CD4-positive, alpha-beta T cell treated with Interleukin-4 for 1 hour (primary cell): ENCODE data around the gene SLC39A1.
"Not testable (repeated sequence)": the region's sequence is repeated elsewhere in the genome, so short reads cannot be mapped to it uniquely, and the experiment has no call there.

Experiments
- DNase-seq, 2 donors: peaks; one replicate each; pipeline ENCODE4 v3.0.0-alpha.2; 2020 to 2022

SLC39A1 gene, protein sequence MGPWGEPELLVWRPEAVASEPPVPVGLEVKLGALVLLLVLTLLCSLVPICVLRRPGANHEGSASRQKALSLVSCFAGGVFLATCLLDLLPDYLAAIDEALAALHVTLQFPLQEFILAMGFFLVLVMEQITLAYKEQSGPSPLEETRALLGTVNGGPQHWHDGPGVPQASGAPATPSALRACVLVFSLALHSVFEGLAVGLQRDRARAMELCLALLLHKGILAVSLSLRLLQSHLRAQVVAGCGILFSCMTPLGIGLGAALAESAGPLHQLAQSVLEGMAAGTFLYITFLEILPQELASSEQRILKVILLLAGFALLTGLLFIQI

DNA sequence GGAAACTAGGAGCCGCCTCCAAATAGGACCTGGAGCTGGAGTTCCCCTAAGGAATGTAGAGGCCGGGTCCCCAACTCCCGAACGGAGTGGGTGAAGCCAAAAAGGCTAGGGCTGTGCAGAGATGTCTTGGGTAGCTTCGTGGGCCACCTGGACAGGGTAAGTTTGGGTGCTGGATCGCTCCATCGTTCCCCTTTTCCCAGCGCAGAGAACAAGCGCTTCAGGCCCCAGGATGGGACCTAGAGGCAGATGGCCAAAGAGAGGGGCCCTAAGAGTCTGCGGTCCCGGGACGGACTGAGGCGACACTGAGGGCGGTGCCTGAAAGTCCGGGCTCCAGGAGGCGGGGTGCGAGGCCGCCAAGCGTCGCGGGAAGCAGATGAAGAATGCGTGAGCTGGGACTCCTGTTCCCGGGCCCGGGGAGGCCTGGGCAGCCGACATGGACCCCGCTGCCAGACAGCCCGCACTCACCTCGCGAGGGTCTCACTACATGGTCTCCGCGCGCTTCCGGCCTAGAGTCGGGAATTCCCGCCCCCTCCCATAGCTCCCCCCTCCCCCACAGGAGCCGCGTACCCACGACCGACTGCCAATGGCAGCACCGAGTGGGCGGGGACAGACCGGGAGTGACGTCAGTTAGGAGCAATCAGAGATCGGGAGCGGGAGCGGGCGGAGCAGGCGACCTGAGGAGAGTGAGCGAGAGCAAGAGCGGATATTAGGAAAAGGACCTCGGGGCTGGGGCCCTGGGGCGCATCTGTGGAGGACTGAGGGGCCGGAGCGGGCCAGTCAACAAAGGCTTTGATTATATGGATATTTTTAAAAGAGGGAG is at the start of gene SLC39A1:
Gene SLC39A1, minus strand, starts transcription at position 508 of the 820 bp plus-strand sequence. CDS start 822 bp downstream, outside the sequence.
- peak; percentile 92 to 94 for DNase-seq

DNA sequence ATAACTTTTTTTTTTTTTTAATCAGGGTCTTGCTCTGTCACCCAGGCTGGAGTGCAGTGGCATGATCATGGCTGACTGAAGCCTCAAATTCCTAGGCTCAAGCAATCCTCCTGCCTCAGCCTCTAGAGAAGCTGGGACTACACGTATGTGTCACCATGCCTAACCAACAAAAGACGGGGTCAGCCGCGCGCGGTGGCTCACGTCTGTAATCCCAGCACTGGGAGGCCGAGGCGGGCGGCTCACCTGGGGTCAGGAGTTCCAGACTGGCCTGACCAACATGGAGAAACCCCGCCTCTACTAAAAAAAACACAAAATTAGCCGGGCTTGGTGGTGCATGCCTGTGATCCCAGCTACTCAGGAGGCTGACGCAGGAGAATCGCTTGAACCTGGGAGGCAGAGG is 49.2 kb upstream of the SLC39A1 start:
- not testable (repeated sequence) for DNase-seq

DNA sequence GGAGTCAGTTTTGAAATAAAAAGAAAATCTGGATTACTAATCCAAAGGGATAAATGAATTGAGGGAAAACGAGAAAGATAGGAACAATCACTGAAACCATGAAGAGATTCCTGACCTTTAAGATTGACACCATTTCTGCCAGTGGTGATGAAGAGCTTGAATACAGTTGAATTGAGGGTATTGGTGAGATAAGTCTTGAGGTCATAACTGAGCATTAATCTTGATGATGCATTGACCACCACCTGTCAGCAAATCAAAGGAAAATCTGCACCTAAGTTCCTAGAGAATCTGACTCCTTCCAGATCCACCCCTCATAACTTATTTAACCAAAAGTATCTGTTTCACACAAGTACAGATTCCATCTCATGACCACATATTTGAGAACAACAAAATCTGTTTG is 48.8 kb upstream of the SLC39A1 start:
- no peak for DNase-seq

DNA sequence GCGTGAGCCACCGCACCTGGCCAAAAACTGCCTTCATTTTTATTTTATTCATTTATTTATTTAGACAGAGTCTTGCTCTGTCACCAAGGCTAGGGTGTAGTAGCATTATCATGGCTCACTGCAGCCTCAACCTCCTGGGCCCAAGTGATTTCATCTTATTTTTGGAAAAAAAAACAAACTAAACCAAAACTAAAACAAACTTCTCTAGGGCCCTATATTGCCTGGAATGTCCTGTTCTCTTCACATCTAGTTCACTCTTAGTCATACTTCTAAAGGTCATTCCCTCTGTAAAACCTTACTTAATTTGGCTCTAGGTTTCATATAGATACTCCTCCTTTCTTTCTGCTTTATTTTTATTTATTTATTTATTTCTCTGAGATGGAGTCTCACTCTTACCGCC is 42.8 kb upstream of the SLC39A1 start:
- no peak for DNase-seq

DNA sequence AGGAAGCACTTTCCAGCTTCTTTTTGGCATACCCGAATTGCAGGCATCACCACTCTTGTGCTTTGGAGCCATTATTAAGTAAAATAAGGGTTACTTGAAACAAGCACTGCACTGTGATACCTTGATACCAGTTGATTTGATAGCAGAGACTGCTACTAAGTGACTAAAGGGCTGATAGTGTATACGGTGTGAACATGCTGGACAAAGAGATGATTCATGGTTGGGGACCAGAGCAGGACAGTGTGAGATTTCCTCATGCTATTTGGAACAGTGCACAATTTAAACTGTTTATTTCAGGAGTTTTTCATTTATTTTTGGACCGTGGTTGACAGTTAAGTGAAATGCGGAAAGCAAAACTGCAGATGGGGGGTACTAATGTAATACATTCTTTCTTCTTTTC is 37.1 kb upstream of the SLC39A1 start:
- no peak for DNase-seq

DNA sequence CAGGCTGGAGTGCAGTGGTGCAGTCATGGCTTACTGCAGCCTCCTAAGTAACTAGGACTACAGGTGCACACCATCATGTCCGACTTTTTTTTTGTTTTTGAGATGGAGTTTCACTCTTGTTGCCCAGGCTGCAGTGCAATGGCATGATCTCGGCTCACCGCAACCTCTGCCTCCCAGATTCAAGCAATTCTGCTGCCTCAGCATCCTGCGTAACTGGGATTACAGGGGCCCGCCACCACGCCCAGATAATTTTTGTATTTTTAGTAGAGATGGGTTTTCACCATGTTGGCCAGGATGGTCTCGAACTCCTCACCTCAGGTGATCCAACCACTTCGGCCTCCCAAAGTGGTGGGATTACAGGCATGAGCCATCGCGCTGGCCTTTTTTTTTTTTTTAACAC is 33.5 kb upstream of the SLC39A1 start:
- not testable (repeated sequence) for DNase-seq

DNA sequence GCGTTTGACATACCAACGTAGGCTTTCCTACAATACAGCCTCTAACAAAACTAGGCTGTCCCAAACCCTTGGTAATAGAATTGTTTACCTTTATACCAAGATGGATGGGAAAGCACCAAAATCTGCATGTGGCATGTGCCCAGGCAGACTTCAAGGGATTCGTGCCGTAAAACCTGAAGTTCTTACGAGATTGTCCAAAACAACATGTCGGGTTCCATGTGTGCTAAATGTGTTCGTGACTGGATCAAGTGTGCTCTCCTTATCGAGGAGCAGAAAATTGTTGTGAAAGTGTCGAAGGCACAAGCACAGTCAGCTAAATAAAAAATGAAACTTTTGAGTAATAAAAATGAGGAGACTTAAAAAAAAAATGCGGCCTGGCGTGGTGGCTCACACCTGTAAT is 32.3 kb upstream of the SLC39A1 start:
- DNase-seq, result no peak

DNA sequence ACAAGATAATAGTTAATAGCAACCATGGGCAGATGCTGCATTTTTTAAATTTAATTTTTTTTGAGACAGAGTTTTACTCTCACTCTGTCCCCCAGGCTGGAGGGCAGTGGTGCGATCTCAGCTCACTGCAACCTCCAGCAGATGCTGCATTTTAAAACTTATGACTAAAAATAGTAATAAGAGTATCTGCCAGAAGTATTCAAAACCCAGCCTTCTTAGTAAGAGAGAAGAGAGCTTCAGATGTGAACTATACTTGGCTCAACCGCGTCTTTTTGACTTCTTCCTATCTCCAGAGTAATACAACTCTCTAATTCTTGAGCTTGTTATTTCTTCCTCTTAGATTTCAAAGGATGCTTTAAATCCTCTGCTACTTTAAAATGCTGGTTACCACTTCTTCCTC is 31.9 kb upstream of the SLC39A1 start:
- no peak for DNase-seq

DNA sequence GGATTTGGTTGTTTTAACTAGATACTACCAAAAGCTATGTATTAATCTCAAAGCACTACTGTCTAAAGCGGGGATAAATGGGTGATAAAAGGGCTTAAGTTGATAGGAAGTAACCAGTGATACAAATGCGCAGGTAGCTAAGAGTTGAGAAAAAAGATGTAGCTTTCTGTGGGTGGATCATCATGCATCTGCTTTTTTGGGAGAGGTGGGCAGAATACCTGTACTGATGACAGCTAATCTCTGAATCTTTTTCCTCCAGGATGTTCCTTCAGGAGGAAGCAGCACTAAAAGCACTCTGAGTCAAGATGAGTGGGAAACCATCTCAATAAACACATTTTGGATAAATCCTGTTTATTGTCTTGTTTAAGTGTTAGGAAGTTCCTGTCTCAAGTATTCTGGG is 28.5 kb upstream of the SLC39A1 start:
- DNase-seq, result peak in 1 of 2 donors; percentile 24

DNA sequence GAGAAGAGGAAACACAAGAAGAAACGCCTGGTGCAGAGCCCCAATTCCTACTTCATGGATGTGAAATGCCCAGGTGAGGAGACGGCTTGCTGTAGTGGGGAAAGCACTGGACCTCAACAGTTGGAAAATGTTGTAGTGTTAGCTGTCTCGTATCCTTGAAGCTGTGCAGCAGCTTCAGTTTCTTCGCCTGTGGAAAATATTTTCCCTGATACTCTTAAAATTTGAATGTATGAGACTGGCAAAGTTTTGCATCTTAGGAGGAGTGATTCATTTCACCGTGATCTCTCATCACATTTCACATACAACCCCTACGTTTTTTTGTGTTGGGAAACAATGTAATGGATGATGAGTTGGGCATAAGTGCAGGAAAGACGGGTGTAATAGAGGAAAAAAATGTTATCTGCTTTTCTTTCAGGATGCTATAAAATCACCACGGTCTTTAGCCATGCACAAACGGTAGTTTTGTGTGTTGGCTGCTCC is 27.9 kb upstream of the SLC39A1 start:
- DNase-seq, result no peak

DNA sequence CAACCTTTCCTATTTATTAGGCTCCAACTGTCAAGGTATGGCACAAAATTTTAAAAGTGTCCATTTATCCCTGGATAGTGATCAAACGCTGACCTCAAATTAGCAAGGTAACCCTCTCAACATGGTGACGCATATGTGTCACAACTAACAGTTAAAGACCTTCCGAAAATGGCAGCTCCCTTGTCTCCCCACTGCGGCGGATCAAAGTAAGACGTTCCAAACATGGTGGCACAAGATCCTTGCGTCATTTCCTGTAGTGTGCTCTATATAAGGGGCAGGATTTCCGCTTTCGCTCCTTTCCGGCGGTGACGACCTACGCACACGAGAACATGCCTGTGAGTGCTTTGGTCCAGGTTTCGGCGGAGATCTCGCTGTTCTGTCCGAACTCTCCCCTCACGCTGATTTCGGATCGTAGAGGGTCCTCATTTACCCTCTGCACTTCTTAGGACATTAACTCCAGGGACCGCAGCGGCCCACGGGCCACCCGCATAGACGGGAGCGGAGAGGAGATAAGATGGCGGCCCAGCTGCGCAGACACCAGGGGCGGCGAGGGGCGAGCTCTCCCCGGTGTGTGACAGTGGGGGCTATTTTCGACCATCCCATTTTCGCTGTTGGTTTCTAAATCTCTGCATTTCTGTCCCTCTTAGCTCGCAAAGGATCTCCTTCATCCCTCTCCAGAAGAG is 27.3 kb upstream of the SLC39A1 start, which contains the start of gene RPS27:
Gene RPS27, plus strand, starts transcription at position 295 of the 683 bp plus-strand sequence. Its CDS starts 35 bp downstream, at position 330.
- DNase-seq, result peak; percentile 97

DNA sequence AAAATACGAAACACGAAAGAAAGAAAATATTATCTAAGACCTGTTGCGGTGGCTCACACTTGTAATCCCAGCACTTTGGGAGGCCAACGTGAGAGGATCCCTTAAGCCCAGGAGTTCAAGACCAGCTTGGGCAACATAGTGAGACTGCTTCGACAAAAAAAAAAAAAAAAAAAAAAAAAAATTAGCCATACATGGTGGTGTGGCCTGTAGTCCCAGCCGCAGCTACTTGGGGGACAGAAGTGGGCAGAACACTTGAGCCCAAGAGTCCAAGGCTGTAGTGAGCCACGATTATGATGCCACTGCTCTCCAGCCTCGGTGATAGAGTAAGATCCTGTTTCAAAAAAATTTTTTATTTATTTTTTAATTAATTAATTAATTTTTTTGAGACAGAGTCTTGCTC is 24.3 kb upstream of the SLC39A1 start:
- DNase-seq, result no peak

DNA sequence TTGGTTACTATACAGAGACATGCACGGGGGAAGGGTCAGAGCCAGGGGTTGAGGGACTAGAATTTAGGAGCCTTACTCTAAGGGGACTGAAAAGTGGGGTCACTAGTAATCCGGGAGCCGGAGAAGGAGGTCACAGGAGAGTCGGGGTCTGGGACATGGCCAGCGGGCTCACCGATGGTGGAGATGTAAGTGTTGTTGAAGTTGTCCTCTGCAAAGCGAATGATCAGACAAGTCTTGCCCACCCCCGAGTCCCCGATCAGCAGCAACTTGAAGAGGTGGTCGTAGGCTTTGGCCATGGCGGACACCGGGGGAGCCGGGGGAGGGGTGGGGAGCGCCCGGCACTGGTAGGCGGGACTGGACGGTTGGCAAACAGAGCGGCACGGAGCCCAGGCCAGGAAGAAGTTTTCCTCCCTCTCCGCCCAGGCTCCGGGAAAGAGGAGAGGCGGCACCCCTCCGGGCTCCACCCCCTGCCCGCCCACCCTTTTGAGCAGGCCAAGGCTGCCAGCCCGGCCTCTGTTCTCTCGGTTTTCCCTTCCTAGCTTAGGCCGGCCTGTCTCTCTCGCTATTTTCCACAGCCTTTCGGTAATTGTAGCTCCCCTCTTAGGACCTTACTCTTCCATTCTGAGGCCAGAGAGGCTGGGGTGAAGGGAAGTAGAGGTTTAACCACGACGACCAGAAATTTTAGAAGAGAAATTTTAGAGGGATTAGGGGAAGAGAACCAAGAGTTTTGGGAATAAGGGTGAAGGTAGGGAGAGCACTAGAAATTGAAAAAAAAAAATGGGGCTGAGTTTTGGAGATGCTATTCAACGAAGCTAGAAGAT is 22.8 kb upstream of the SLC39A1 start, which contains the start of gene RAB13:
Gene RAB13, minus strand, starts transcription at position 399 of the 821 bp plus-strand sequence. Its CDS starts 103 bp downstream, at position 296.
- no peak for DNase-seq

DNA sequence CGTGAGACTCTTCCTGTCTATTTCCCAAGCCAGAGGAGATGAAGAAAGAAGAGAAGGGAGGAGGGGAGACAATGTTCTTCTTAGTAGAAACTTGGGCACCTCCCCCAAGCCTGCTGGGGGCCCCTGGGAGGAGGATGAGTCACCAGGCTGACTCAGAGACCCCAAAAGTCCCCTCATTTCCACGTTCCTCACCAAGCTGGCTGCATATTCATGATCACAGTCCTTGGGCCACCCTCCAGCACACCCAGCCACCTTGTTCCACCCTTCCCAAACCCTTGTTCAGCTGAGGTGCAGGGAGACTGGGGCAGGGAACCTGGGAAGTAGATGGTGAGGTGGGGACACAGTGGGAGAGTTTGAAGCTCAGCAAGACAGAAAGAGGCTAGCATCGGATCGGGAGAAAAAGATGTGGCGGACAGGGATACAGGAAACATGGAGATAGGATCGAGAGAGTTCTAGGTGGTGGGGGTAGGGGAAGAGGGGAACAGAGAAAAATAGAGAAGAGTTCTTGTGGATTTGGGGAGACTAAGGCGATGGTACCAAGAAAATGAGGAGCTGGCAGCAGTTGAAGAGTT is 22.1 kb upstream of the SLC39A1 start:
- DNase-seq, result peak in 1 of 2 donors; percentile 53

DNA sequence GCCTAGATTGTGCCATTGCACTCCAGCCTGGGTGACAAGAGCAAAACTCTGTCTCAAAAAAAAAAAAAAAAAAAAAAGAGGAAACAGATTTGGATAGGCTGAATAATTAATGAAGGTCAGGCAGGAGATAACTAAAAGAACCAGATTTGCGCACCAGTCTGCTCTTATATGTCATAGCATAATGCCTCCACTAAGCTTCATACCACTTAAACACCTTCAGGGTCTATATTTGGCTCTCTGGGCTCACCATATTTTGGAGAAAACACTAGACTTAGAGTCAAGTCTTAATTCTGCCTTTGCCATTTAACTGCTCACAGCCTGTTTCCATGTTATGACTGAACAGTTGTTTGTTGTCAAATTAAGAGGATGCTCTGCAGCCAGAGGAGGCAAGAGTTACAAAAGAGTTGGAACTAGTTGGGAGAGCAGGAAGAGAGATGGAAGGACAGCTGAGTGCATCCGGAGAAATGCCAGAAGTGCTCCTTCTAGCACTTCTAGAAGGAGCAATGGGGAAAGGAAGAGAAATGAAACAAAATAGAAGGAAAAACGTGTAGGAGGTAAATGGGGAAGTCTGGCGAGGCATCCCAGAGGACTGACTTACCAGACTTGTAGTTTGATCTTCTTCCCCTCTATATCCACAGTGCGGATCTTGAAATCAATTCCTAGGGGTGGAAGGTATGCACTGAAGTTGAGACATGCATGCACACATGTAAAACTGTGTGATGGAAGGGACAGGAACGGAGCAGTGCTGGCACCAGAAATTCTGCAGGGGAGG is 21.0 kb upstream of the SLC39A1 start:
- no peak for DNase-seq

DNA sequence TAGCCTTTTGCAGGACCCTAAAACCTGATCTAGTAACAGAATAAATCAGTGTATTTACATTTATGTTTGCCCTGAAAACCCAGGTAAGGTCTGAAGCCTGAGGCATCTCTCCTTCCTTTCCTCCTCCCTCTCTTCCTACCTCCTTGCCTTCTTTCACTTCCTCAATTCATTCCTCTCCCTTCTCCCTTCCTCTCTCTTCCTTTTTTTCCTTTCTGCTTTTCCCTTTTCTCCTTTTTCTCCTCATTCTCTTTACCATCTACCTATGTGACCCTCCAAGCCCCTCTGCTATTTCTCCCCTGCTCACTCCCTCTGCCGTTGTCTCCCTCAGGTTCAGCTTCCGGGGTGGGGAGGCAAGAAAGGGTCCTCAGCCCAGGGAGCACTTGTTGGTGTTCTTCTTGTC is 18.4 kb upstream of the SLC39A1 start:
- not testable (repeated sequence) for DNase-seq

DNA sequence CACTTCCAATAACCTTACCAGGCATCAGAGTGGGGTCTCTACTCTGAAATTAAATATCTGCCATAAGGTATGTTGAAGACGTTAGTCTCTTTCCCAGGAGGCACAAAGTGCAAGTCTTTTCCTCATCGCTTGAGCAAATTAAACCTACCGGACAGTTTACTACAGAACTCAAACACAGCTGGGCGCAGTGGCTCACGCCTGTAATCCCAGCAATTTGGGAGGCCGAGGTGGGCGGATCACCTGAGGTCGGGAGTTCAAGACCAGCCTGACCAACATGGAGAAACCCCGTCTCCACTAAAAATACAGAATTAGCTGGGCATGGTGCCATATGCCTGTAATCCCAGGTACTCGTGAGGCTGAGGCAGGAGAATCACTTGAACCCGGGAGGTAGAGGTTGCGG is 15.8 kb upstream of the SLC39A1 start:
- not testable (repeated sequence) for DNase-seq

DNA sequence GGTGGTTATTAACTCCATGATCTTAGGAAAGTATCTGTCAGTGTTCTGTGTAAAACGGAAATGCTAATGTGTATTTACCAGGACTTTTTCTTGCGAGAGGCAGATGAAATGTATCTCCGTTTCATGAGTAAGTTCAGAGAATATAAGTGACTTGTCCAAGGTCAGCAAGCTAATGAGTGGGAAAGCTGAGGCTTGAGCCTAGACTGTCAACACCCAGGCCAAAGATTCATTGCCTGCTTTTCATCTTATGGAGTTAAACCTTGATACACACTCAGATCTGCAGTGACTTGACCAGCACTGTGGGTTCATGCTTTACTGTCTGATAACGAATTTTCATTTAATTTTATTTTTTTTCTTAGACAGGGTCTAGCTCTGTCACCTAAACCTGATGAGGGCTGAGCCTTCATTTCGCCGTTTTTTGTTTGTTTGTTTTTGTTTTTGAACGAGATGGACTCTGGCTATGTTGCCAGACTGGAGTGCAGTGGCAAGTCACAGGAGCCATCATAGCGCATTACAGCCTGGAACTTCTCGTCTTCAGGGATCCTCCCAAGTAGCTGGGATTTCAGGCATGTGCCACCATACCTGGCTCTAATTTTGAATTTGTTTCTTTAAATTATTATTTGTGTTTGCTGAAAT is 15.1 kb upstream of the SLC39A1 start:
- DNase-seq, result no peak

DNA sequence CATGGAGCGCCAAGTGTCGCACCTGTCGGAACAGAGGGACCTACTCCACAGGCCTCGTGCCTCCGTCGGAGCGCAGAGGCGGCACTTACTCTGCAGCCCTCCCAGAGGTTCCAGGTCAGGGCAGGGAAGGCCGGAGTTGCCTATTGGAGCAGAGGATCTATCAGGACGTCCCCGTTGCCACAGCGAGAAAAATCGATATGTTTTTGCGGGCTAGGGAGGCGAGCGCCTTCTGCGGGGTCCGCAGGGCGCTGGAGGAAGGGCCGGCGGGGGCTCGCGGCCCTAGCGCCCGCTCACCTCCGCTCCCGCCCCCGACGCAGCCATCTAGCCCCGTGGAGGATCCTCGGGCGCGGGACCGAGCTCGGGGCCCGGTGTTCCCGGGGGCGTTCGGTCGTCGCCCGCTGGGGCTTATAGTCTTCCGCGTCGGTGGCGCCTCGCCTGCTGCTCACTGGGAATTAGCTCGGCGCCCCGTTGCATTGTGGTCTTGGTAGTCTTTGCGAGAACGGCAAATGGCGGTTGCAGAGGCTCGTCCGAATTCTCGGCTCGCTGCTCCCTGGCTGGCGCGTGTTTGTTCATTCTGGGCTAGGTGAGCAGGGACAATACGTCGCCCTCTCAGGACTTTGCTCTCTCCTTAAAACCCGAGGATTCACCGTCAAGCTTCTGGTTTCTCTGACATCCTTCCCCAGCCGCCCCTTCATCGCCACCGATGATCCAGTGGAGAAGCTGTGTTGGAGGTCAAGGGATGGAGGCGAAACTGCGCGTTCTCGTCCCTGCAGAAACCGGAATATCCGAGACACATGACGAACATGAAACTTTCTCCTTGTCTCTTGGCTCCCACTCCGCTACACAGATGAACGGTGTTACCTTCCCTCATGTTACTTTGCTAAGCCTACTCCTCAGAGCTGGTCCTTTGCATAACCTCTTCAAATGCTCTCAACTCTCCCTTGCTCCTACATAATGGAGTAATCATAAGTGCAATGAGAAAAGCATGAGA is 14.2 kb upstream of the SLC39A1 start, which contains the start of gene JTB:
Gene JTB, minus strand, starts transcription at position 425 of the 991 bp plus-strand sequence. Its CDS starts 422 bp downstream, at position 3.
- peak; percentile 84 to 85 for DNase-seq
